Hematopoietic multipotent progenitor cell (in vitro differentiated cells): ENCODE measurements around the gene ANO4. TPM values are rescaled to one million over a fixed set of nuclear protein-coding genes. Genes with fewer than 3 reads are reported as not detected.

Source experiments
- DNase-seq, 3 donors: peaks; one replicate each; pipeline ENCODE4 v3.0.0-alpha.2; 2011 to 2015; ENCODE audit warnings: low read depth in 2 of 3, low spot score in 2 of 3
- total RNA-seq: library from RNA; depleted of rRNA; stranded (reverse); fragments of >200 nt; gene quantifications from one replicate; pipeline ENCODE4 v1.2.3, GENCODE V29; 2012

Gene ANO4
- total RNA-seq, 1 donor = not detected

DNA sequence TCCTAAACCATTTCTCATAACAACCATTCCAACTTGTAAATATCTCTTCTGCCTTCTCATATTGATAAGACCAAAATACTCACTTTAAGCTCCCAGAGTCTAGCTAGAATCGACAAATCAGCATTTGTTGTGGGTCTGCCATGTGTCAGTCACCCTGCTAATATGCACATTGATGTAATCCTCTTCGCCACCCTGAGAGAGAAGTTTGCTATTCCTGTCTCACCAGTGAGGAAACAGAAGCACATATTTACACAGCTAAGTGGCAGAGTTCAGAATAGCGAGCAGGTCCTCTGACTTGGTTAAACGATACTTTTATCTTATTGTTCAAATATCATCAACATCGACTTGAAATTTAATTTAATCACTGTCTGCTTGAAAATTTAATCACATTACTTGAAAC, 142.1 kb downstream of the ANO4 start:
- no peak for DNase-seq

DNA sequence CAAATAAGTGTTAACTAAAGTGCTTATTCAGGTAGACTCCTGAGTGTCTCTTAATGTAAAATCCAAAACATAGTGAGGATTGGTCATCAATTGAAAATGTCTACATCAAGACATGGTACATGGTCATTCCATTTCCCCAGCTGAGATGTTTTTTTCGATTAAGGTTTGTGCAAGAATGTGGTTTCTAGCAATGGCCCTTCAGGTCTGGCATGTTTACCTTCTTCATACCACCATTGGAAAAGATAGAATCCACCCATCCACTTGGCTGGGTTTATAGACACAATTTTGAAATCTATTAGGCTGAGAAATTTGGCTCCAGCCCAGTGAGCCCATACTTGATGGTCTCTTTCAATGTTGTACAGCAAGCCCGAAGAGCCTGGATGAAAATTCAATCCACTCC, 145.9 kb downstream of the ANO4 start:
- no peak for DNase-seq

DNA sequence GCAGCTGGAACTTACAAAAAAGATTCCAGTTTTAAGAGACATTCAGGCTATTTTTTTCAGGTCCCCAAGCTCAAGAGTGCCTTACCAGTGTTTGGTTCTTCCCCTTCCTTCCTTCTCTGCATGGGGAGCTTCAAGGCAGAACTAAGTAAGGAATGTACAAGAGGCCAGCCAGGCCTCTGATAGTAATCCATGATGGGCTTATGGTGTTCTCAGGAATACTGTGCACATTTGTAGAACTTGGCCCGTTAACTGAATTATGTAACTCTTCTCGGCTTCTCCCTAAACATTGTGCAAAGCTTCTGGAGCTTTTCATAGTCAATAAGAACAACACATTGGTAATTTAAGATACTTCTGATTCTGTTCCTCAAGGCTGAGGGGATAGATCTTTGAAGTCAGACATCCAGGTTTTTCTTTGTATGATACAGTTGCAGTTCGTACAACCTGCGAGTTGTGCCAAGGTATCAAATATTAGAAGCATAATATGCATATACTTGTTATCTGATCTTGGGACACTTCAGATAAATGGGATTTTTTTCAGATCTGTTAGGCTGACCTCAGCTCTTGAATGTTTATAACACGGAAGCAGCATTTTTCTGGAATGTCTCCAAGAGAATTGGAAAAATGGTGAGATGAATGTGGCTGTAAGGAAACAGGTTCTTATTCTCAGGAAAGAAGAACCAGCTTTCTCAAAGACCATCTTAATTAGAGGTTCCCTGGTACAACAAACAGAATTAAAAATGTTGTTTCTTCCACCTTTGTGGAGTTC, 148.6 kb downstream of the ANO4 start:
- DNase-seq = no peak

DNA sequence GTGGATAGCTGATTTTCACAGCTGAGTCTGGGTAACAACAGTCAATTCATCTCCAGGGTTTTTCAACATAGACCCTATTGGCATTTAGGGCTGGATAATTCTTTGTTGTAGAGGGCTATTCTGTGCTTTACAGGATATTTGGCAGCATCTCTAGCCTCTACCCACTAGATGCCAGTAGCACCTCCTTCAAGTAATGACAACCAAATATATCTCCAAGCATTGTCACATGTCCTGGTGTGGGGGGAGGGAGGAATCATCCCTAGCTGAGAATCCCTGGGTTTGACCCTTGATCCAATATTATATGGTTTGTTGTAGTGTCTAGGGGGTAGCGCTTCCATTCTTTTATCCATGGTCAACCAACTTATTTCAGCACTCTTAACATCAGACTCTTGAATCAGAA, 157.2 kb downstream of the ANO4 start:
- peak in 1 of 3 donors; percentile 12 for DNase-seq

DNA sequence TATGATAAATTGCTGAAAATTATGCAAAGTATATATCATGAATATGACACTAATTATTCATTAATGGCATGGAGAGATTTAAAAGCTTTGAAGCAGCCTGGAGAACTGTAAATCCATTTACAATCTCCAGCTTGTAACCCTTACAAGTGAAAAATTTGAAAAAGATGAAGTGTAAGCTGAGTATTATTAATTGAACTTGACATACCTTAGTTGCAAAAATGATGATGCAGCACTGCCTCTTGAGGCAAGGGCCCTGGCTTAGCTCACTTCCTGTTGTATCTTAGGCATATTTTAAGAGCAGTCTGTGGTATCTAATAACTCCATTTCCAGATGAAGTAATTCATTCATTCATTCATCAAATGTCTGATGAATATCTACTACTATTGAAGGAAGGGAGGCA, 158.6 kb downstream of the ANO4 start:
- no peak for DNase-seq

DNA sequence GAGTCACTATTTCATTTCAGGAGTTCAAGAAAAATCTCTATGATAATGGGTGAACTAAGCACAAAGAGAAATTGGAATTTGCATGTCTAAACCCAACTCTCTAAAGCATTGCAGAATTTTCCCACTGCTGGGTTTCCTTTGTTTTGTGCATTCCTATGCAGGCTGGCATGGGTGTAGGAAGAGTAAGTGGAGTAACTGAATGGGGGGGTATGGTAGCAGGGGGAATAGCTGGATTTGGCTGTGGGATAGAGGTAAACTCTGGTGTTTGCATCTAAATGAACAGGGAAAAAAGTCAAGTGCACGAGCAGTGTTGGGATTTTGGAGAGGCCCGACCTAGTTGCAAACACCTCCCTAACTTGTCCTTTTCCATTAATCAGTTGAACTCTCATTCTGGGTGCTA, 159.1 kb downstream of the ANO4 start:
- DNase-seq = no peak

DNA sequence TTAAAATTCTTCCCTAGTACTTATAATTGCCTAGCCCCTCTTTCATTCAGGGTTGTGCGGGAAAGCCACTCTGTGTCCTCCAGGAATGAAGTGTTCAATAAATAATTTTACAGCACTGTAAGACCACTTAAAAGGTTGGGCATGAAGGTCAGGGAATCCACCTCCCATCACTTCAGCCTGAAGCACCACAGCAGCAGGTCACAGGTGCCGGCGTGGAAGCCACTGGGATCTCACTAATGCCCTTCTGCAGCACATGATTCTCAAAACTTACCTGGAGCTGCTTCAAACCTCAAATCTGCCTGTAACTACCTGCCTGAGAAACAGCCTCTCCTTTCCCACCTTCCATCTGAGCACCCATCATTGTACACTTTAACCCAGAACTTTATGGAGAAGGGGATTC, 159.5 kb downstream of the ANO4 start:
- DNase-seq = no peak

DNA sequence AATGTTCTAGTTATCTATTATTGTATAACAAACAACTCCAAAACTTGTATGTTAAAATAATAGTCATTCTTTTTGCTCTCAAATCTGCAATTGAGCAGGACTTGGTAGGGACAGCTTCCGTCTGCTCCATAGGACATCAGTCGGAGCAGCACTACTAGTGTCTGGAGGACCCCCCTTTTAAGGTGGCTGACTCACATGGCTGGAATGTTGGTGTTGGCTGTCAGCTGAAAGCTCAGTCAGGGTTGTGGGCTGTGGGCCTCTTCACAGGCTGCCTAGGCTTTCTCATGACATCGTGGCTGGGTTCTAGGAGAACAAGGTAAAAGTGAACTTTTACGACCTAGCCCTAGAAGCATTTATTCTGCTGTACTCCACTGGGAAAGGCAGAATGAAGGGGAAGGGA, 160.6 kb downstream of the ANO4 start:
- DNase-seq = no peak

DNA sequence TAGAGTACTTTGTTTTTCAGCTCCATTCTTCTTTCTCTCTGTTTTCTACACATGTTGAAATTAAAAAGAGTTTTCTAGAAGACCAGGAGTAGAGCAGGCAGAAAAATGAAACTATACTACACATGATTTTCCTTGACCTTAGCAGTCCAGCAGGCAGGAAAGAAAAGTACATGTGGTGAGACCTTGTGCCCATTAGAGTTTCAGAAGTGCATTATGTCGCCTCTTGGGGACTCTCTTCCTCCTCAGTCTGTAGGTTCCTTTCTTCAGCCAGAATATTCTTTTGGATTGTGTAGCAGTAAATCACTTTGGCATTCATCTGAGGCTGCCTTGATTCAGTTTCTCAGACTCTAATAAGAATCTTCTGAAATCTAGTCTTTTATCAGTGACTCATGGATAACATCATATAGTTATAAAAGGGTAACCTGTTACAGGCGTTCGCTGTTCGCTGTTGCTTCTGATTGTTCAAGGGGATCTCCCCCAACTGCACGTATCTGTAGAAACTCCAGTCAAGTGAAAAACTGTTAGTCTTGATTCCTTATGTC, 161.8 kb downstream of the ANO4 start:
- DNase-seq = peak in 1 of 3 donors; percentile 4

DNA sequence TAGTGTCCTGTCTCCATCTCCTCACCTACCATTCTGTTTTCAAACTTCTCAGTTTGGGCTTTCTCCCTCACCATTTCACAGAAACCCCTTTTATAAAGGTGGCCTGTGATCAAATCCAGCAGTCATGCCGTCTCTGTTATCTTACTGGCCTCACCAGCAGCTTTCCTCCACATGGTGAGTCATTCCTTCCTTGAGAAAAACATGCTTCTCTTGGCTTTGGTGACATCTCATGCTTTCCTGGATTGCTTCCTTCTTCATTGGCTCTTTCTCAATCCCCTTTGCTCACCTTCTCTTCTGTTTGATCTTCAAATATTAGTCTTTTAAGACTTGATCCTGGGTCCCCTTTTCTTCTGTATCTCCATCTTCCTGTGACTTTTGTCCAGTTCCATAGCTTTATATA, 164.9 kb downstream of the ANO4 start:
- peak in 2 of 3 donors; percentile 31 to 42 for DNase-seq

DNA sequence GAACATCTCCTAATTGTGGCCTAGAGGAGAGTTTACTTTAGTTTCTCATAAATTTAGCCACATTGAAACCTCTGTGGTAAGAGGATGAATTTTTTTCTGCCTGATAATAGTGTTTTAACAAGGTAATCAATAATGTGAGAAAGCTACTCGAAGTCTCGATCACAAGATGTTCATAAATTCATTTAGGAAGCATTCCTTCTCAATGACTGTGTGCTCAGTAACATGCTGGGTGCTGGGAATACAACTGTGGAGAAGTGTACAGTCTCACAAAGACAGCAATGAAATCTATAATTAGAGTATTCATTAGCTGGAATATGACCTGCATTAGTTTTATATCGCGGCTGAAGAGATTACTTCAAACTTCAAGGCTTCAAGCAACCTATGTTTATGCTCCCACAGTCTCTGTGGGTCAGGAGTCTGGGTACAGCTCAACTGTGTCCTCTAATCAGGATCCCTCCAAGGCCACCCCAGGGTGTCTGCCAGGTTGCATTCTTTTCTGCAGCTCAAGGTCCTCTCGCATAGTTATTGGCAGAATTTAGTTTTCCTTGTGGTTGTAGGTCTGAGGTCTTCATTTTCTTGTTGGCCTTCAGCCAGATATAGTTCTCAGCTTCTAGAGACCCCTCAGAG, 167.6 kb downstream of the ANO4 start:
- no peak for DNase-seq

DNA sequence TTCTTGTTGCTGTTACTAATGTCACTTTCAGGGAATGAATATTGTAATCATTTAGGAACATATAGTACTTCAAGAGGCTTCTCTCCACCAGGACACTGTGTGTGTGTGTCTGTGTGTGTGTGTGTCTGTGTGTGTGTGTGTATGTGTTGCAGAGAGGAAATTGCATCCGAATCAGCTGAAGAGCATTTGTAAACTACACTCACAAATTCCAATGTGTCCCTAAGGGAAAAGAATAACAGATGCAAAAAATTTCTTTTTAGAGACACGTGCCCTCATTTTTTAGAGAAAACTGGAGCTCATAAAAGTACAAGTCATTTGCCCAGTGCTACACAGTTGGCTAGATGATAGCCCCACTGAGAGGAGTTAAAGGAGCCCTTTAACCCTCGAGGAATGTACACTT, 168.8 kb downstream of the ANO4 start:
- DNase-seq = no peak

DNA sequence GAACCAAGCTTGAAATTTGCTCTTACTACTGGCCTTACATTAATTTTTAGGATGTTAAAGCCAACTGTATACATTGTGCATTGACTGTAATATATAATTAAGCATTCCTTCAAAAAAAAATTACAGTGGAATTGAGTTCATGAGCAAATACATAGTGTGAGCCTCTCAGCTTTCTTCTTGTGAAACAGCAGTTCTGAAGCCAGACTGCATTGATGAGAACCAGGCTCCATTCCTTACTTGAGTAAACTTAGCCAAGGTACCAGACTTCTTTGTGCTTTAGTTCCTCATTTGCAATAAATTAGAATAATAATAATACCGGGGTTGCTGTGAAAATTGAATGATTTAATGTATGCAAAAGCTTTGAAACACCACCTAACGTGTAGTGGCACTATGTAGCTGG, 169.5 kb downstream of the ANO4 start:
- no peak for DNase-seq

DNA sequence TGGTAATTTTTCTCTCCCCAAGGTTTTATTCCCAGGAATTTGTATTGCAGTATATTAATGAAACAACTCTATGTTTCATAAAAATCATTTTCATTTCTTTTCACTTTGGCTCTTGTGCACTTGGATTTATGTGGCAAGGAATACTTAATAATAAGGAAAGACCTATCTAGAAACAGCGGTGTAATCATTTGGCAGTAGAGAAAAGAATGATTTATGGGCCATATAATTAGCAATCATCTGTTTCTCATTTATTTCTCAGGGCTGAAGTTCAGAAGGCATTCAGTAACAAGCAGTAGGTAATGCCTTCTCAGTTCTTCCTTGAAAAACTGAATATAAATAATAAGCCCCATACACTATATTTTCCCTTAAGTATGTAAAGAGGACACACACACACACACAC, 172.6 kb downstream of the ANO4 start:
- DNase-seq = no peak

DNA sequence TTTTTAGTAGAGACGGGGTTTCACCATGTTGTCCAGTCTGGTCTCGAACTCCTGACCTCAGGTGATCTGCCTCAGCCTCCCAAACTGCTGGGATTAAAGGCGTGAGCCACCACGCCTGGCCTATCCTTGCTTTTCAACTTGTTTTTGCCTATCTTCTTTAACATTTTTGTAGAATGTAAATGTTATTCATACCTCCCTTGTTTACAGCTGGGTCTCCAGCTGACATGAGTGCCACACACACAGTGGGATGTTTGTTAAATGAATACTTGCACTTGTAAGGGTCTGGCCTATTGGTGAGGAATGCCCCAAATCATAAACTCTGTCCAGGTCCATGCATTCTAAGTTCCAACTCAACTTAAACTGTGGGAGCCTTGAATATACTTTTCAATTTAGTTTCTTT, 176.3 kb downstream of the ANO4 start:
- DNase-seq = no peak

DNA sequence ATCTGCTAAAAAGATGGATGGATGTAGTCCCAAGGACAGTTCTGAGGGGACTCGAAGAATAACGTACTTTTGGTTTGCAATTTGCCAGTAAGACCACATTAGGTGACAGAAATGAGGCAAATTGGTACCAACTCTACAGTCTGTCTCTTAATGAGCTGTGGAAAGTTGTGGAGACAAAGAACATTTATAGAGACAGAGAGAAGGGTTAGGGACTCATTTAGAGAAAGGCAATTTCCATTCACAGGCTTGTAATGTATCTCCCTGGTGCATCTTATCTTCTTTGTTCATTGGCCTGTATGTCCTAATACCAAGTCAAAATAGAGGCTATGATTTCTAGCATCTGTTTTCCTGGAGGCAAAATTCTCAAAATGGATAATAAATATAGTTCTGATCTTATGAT, 177.5 kb downstream of the ANO4 start:
- DNase-seq = no peak

DNA sequence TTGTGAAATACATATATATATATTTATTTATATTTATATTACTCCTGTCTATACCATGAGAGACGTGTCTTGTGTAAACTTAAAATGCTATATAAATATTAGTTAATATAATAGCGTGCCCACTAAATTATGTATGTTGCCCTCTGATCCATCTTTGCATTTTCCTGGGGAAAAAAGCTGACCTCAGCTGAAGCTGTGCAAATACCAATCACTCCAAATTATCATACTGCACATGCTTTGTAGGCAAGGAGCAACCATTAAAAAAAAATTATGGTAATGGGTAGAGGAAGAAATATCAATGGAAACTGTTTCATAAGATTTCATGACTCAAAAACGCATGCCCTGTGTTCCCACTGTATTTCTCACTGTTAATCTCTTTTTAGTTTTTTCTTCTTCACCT, 179.8 kb downstream of the ANO4 start:
- DNase-seq = no peak

DNA sequence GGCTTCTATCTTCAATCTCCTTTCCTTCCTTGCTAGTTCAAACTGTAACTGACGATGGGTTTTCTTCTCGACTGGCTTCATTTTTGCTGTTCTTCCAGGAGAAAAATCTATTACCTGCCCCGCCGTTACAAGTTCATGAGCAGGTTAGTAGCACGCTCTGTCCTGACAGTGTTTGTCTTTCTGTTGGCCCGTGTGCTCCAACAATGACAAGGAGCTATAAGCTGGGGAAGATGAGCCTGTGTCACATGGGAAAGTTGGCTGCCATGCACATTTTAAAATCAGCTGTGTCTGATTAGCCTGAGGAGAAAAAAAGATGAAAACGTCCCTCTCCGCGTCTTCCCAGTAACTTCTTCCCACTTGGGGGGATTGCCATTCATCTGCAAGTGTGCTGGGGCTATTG, 180.2 kb downstream of the ANO4 start:
- DNase-seq = no peak

DNA sequence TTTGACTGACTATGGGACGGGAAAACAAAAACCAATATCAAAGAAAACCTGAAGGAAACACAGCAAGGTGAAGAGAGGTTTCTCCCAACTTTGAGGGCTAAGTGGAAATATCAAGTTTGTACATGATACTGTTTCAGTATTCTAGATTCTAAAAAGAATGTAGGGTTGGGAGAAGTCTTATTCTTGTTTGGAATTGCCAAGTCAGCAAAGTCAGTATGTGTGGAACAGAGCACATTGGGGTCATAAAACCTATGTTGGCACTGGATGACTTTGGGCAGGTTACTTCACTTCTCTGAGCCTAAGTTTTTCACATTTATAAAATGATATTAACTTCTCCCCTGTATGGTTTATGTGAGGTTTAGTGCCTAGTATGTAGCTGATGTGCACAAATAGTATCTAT, 182.2 kb downstream of the ANO4 start:
- no peak for DNase-seq

DNA sequence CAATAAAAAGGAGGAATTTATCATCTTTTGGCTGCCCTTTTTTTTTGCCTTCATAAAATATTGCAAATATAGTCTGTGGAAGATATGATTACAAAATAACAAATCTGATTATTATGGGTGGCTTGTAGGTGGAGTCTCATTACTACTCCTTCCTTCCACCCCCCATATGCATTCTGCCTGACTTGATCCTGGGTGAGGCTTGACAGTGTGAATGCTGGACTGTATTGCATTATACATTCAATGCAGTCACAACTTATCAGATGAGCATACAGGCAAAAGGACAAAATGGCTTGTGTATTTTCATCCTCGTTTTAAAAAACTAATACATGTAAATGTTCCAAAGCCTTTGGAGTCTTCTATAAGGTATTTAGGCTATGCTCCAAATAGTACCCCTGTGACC, 186.3 kb downstream of the ANO4 start:
- DNase-seq = no peak

DNA sequence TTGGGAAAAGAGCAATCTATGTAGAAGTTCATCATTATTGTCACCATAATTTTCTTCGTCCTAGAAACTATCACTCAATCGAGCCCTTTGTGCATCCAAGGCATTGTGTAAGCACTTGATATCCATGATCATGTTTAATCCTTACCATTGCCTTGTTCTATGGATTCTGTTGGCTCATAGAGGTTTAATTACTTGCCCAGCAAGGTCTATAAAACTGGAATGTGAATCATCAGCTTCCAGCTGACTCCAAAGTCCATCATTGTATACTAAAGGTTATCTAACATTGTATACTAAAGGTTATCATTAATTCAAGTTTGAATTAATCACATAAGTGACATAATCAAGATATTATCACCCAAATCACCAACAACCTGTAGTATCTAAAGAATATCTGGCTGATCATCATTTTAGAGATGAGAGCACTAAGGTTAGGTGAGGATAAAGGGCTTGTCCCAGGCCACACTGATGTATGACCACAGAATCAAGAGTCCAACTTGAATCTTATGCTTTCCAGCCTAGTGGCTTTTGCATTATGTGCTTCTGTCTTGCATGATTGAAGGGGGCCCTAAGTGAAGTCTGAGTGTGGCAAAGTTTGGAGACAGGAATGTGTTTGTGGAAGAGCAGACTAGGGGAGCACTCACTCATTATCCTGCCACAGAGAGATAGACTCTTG, 188.1 kb downstream of the ANO4 start:
- DNase-seq = no peak

DNA sequence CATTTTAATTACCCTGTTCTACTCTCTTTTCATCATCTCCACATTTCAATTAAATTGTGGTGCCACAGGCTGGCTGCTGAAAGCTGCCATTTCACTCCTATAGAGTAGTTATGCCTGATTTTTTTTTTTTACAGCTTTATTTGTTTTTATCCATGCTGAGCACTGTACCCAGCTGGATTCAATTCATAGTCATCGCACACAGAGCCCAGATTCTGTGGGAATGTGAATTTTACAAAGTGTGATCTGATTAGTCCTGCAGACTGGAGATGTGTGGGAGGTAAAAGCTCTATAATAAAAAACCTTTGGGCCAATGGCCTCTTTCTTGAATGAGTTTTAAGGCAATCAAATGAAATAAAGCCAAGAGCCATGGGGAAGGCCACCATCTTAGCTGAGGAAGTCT, 190.2 kb downstream of the ANO4 start:
- DNase-seq = no peak
